CD4-positive, alpha-beta T cell treated with Interleukin-12 subunit alpha and Interleukin-12 subunit beta, for 1 hour (primary cell): ENCODE results near the gene DHX30.
A peak's percentile ranks its signal among the peaks of the same experiment; 100 is the strongest.
"Not testable (repeated sequence)": the region's sequence is repeated elsewhere in the genome, so short reads cannot be mapped to it uniquely, and the experiment has no call there.

ENCODE experiments used
- DNase-seq: peaks from one replicate; pipeline ENCODE4 v3.0.0-alpha.2; 2020

The DHX30 gene, protein sequence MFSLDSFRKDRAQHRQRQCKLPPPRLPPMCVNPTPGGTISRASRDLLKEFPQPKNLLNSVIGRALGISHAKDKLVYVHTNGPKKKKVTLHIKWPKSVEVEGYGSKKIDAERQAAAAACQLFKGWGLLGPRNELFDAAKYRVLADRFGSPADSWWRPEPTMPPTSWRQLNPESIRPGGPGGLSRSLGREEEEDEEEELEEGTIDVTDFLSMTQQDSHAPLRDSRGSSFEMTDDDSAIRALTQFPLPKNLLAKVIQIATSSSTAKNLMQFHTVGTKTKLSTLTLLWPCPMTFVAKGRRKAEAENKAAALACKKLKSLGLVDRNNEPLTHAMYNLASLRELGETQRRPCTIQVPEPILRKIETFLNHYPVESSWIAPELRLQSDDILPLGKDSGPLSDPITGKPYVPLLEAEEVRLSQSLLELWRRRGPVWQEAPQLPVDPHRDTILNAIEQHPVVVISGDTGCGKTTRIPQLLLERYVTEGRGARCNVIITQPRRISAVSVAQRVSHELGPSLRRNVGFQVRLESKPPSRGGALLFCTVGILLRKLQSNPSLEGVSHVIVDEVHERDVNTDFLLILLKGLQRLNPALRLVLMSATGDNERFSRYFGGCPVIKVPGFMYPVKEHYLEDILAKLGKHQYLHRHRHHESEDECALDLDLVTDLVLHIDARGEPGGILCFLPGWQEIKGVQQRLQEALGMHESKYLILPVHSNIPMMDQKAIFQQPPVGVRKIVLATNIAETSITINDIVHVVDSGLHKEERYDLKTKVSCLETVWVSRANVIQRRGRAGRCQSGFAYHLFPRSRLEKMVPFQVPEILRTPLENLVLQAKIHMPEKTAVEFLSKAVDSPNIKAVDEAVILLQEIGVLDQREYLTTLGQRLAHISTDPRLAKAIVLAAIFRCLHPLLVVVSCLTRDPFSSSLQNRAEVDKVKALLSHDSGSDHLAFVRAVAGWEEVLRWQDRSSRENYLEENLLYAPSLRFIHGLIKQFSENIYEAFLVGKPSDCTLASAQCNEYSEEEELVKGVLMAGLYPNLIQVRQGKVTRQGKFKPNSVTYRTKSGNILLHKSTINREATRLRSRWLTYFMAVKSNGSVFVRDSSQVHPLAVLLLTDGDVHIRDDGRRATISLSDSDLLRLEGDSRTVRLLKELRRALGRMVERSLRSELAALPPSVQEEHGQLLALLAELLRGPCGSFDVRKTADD

DNA sequence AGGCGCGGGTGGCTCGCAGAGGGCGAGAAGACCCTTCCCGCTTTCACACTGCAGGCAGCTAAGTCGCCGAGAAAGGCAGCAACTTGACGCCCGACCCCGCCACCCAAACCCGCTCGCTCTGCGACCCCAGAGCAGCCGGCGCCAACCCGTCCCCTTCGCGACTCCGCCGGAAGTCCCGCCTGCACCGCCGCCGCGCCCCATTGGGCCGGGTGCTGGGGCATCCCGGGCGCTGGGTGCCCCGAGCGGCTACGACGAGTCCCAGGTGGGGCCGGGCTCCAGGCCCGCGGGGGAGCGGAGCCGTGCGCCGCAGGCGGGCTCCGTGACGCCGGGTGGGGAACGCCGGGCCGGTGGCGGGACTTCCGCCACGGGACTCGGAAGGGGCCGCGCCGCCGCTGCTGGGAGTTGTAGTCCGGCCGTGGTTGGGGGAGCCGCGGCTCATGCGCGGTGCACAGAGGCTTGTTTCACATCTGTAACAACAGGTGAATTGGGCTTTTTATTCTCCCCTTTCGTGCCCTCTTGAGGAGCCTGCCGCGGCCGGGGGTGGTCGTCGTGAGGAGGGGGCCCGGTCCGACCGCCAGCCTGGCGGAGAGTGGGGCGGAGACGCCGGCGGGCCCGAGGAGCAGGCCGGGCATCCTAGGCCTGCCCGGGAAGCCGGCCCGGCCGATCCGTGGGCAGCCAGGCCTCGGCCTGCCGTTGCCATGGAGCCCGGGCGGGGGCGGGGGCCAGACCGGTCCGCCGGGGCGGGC is at the start of gene DHX30:
DHX30 (plus strand) TSS at position 405 of the 746 bp plus-strand sequence. CDS start 7,546 bp downstream, outside the sequence.
- DNase-seq: peak; percentile 89

DNA sequence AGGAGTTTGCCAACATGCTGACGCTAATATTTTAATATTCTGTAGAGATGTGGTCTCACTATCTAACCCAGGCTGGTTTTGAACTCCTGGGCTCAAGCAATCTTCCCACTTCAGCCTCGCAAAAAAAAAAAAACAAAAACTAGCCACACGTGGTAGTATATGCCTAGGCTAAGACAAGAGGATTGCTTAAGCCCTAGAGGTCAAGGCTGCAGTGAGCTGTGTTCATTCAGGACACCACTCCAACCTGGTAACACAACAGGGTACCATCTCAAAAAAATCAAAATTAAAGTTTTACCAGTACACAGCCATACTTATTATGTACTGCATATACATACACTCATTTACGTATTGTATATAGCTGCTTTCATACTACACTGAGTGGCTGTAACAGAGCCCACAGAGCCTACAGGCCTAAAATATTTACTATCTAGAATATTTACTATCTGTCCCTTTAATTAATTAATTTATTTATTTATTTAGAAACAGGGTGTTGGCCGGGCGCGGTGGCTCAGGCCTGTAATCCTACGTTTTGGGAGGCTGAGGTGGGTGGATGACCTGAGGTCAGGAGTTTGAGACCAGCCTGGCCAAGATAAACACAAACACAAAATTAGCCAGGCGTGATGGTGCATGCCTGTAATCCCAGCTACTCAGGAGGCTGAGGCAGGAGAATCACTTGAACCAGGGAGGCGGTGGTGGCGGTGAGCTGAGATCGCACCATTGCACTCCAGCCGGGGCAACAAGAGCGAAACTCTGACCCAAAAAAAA is 44.5 kb upstream of the DHX30 start:
- DNase-seq: no peak

DNA sequence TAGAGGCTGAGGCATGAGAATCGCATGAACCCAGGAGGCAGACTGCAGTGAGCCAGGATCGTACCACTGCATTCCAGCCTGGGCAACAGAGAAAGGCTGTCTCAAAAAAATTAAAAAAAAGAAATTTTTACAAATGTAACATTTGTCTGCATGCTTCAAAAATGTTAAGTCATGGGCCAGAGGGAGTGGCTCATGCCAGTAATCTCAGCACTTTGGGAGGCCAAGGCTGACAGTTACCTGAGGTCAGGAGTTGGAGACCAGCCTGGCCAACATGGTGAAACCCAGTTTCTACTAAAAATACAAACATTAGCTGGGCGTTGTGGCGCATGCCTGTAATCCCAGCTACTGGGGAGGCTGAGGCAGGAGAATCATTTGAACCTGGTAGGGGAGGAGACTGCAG is 42.7 kb upstream of the DHX30 start:
- DNase-seq: not testable (repeated sequence)

DNA sequence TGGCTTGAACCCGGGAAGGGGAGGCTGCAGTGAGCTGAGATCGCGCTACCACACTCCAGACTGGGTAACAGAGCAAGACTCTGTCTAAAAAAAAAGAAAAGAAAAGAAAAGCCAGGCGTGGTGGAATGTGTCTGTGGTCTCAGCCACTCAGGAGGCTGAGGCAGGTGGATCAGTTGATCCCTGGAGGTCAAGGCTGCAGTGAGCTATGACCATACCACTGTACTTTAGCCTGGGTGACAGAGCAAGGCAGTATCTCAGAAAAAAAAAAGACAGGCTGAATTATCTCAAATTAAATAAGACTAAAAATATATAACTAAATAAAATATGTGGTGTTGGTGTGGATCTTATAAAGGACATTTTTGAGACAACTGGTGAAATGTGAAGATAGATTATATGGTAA is 41.9 kb upstream of the DHX30 start:
- no peak for DNase-seq

DNA sequence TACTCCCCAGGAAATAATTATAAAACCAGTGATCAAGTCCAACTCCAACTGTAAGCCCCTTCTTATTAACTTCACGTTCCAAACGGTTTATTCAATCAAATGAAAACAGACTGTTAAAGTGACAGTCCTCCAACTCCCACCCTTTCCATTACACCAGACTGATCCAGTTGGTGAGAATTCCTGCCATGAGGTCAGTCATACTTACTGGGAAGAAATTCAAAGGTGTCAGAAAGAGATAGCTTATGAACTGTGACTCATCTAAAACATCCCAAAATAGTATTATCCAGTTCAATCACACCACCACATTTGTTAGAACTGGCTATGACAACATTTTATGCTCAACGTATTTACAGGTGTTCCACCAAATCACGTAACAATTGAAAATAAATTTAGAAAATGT is 40.7 kb upstream of the DHX30 start:
- DNase-seq: no peak

DNA sequence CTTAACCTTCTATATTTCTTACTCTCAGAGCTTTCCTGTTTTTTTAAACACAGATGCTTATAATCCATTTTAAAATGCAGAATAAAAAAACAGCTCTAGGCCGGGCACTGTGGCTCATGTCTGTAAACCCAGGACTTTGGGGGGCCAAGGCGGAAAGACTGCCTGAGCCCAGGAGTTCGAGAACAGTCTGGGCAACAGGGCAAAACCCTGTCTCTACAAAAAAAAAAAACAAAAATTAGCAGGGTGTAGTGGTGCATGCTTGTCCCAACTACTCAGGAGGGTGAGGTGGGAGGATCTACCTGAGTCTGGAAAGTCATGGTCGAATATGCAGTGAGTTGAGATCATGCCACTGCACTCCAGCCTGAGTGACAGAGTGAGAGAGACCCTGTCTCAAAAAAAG is 36.8 kb upstream of the DHX30 start:
- no peak for DNase-seq

DNA sequence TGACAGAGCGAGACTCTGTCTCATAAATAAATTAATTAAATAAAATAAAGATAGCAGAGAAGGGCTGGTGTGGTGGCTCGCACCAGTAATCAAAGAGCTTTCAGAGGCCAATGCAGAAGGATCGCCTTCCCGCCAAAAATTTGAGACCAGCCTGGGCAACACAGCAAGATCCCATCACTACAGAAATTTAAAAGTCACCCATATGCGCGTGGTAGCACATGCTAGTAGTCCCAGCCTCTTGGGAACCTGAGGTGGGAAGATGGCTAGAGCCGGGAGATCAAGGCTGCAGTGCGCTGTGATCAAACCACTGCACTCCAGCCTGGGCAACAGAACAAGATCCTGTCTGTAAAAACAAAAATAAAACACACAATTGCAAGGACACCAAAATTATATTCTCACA is 30.9 kb upstream of the DHX30 start:
- no peak for DNase-seq

DNA sequence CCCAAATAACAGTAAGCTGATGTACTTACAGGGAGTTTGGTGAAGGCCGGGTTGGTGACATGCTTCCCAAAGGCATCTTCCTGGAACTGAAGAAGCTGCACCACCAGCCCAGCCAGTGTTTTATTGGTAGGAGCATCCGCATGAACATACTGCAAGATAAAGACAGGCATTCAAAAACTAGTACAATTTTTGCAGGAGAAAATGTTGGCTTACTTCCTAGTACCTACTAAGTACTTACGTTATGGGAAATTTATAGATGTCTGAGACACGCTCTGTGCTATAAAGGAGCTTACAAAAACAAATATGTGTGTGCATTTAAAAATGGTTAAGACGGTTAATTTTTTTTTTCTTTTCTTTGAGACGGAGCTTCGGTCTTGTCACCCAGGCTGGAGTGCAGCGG is 30.1 kb upstream of the DHX30 start:
- no peak for DNase-seq

DNA sequence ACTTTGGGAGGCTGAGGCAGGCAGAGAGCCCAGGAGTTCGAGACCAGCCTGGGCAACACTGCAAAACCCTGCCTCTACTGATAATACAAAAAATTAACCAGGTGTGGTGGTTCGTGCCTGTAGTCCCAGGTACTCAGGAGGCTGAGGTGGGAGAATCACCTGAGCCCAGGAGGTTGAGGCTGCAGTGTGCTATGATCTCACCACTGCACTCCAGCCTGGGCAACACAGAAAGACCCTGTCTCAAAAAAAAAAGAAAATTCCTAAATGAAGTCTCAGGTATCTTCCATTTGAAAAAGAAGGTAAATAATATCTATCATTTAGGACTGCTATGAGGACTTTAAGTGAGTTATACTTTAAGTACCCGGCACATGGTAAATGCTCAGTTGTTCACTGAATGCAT is 24.2 kb upstream of the DHX30 start:
- DNase-seq: no peak

DNA sequence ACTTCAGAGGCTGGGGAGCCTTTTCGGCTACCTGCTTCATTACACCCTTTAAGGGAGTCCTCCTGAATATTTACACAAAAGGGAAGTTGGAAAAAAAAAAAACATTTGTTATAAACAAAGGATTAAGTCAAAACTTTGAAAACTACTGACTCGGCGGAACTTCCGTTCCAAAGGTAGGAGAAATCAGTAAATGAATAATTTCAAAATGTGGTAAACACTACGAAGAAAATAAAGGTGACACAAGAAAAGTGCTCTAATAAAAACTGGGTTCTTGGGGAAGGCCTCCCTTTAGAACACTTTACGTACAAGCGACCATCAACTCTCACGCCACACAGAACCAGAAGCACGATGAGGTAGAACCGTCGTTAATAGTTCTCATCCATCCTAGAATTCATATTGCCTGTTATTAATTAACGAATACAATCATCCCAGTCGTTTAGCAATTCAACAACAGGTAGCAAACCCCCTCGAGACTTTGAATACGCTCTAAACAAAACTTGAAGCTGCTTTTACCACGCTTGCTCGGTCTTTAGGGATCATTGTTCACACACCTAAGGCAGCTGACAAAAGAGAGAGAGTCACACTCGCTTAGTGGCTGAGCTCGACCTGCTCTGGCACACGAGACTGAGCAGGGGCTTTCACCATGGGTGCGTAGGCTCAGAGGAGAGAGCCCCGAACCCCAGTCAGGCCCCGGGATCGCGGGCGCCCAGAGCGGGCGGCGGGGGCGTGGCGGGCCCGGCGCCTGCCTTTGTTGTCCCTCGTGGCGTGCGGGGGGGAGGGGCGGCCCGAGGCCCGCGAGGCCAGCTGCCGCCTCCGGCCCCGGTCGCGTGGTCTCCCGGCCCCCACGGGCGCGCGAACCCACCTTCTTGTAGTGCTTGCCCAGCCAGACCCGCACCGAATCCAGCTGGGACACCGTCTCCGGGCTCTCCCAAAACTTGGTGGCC is 21.9 kb upstream of the DHX30 start:
- peak; percentile 68 for DNase-seq

DNA sequence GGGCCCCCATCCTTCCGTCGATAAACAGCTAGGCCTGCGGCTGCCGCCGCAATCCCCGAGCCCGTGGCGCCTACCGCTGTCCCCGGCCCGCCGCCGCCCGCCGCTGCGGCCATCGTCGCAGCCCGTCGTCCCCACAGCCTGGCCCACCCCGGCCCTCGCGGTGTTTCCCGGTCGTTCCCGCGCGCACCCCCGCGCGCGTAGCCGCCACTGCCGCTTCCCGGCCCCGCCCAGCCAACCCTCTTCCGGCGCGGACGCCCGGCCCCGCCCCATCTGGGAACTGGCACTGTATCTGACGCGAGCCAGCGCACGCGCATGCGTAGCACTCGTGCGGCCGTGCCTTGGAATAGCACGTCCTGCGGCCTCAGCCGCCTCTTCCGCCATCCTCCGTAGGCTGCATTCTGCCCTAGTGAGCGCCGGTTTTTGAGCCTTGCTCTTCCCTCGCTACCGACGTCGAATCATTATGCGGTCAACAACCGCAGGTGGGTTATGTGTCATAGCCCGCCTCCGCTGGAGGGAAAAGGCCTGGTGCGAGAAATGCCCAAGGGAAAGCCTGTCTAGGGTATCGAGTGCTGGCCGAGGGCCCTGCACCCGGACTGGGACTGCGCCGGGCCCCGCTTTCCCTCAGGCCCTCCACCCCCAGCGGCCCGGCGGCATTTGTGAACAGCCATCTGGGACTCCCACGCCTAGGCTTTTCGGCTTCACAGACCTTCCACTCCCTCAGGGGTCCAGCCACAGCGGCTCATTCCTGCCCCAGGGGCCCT is 21.1 kb upstream of the DHX30 start, which contains the start of gene SMARCC1:
SMARCC1 (minus strand) TSS at position 209 of the 761 bp plus-strand sequence; CDS start at position 113, 96 bp downstream.
- peak; percentile 98 for DNase-seq

DNA sequence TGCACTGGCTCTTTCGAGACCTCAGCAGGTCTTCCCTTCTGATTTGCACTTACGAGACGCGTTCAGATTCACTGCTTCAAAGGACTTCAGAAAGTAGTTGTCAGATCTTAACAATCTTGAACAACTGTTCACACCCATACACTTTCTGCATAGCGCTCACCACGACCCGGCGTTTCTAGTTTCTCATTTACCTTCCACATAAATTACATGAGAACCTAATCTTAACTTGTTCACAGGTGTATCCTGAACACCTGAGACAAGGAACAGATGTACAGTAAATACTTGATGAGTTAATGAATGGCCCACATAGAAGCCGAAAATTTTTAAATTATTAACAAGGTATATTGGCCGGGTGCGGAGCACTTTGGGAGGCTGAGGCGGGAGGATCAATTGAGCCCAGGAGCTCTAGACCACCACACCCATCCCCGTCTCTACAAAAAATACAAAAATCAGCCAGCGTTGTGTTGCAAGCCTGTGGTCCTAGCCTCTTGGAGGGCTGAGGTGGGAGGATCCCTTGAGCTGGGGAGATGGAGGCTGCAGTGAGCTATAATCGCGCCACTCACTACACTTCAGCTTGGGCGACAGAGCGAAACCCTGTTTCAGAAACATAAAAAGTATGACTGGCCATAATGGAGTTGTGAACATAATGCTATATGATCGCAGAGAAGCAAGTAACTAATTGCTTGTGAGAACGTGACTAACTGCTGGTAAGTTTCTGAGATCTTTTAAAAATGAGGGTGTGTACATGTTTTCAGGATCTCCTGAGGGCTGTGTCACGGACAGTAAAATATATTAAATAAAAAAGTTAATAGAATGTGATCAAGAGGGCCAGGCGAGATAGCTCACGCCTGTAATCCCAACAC is 20.3 kb upstream of the DHX30 start:
- DNase-seq: no peak

DNA sequence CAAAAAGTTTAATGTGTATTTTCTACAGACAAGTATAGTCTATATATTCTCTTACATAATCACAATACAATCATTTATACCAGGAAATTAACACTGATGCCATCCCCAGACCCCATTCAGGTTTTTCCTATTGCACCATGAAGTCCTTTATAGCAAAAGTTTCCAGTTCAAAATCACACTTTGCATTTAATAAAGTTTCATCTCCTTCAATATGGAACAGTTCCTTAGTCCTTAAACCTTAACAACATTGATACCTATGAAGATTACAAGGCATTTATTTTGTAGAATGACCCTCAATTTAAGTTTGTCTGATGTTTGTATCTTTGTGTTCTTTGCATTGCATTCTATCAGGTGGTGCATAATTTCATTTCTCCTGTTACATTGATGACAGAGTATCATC is 19.3 kb upstream of the DHX30 start:
- no peak for DNase-seq

DNA sequence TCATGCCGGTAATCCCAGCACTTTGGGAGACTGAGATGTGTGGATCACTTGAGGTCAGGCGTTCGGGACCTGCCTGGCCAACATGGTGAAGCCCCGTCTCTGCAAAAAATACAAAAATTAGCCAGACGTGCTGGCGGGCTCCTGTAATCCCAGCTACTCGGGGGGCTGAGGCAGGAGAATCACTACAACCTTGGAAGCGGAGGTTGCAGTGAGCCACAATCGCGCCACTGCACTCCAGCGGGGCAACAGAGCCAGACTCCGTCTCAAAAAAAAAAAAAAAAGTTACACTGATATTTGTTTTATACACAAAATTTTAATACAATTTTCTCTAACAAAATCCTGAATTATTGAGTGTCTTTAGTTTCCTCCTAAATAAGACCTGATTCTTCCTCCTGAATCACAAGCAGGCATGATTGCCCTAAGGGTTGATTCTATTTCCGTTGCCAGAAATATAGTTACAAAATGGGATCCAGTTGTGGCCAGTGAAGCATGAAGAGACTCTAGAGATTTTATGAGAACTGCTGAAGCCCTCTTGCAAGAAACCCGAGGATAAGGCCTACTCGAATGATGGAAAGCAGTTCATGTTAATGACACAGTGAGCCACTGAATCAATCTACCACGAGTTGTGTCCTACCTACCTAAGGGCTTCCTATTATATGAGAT is 11.6 kb upstream of the DHX30 start:
- DNase-seq: no peak

DNA sequence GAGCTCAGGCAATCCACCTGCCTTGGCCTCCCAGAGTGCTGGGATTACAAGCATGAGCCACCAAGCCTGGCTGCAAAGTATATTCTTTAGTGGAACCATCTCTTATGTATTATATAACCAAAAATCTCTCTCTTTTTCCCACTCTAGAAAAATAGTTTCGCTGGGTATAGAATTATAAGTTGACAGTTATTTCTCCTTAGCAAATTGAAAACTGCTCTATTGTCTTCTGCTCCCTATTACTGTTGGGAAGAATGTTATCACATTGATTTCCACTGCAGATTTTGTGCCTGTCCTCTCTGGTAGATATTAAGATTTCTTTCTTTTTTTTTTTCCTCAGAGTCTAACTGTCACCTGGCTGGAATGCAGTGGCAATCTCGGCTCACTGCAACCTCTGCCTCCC is 10.2 kb upstream of the DHX30 start:
- DNase-seq: no peak

DNA sequence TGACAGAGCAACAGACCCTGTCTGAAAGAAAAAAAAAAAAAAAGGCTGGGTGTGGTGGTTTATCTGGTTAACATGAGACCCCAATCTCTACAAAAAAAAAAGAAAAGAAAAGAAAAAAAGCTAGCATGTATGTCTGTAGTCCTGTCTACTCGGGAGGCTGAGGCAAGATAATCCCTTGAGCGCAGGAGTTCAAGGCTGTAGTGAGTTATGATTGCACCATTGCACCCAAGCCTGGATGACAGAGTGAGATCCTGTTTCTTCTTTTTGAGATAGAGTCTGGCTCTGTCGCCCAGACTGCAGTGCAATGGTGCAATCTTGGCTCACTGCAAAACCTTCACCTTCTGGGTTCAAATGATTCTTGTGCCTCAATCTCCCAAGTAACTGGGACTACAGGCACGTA is 8.4 kb upstream of the DHX30 start:
- no peak for DNase-seq

DNA sequence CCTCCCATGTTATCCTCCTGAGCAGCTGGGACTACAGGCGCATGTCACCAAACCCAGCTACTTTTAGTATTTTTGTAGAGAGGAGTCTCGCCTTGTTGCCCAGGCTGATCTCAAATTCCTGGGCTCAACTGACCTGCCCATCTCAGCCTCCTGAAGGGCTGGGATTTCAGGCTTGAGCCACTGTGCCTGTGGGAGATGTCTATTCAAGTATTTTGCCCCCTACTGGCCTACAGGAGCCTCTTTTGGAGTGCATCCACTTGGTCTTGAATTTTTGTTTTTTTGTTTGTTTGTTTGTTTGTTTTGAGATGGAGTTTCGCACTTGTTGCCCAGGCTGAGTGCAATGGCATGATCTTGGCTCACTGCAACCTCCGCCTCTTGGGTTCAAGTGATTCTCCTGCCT is 3.2 kb upstream of the DHX30 start:
- DNase-seq: no peak

DNA sequence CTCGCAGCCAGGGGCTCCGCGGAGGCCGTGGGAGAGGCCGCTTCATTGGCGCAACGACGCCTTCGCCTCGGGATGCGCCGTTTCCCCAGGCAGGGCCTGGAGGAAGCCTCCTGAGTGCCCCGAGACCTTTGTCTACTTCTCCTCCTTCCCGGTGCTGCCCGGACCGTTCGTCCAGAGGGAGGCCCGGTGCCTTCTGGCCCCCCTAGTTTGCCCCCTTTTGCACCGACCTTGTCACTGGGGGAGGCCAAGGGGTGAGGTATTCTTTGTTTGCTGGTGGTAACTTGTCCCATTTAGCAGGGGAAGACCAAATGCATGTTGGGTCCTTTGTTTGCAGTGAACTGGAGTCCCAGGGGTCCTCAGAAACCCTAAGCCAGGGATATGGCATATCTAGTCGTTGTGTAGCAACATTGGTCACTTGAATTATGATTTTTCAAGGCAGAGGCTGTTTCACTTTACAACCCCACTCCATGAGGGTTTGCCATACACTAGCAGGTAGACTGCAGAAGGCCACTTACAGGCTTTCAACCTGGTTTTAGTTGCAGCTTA is 615 bp downstream of the DHX30 start:
- DNase-seq: no peak
